D721Med (cell line): Measurements from ENCODE around the gene MUC5AC.

Experiments
- DNase-seq: peaks from one replicate; pipeline ENCODE4 v3.0.0; 2011; ENCODE audit warnings: low spot score; ENCODE audit not compliant: insufficient read length
- FAIRE-seq: peaks from 2 replicates; lab custom pipeline; 2011; peaks lifted over from hg19 to GRCh38; lab: Jason Lieb, UNC
- CTCF ChIP-seq: IDR thresholded peaks from 2 replicates; pipeline ENCODE4 v1.5.1; 2012; ENCODE audit warnings: mild to moderate bottlenecking, control low read depth; ENCODE audit not compliant: insufficient read depth; ENCODE audit errors: missing control alignments

The MUC5AC gene

GRCh38 chr11:1198561-1199240 lies 40.9 kb downstream of the MUC5AC start:
- DNase-seq (no peak), FAIRE-seq (no peak)
- TF ChIP-seq CTCF, result no peak

GRCh38 chr11:1199241-1199750 lies 41.5 kb downstream of the MUC5AC start:
- FAIRE-seq (no peak), DNase-seq (no peak)
- no peak for TF ChIP-seq CTCF

GRCh38 chr11:1199751-1200610 lies 42.2 kb downstream of the MUC5AC start:
- DNase-seq, result no peak
- no peak for FAIRE-seq
- no peak for TF ChIP-seq CTCF

DNA sequence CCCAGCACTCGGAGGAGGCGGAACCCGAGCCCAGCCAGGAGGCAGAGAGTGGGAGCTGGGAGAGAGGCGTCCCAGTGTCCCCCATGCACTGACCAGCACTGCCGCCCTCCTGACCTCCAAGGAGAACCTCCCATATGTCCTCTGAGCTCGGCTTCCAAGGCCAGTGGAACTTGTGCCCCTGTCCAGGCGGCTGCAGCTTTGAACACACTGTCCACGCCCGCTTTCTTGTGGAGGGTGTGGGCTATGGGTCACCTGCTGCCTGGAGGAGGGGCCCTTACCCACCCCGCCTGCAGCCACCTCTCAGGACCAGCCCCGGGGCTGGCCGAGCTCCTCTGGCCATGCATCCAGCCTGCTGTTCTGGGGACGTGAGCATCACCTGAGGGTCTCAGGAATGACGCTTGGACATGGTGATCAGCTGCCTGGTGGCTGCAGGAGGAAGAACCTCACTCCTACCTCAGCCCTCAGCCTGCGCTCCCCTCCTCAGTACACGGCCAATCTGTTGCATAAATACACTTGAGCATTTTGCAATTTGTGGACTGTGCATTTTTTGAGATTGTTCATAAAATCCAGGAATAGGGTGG lies 42.9 kb downstream of the MUC5AC start:
- TF ChIP-seq CTCF, result no peak
- FAIRE-seq, result no peak
- no peak for DNase-seq

- TF ChIP-seq CTCF, result no peak
- DNase-seq, result no peak
- no peak for FAIRE-seq
These were observed 43.8 kb downstream of the MUC5AC start for GRCh38 chr11:1201395-1202153.

GRCh38 chr11:1202154-1202775 lies 44.5 kb downstream of the MUC5AC start:
- no peak for TF ChIP-seq CTCF
- FAIRE-seq, result no peak
- DNase-seq, result no peak
